HPDE6-E6E7 (cell line): ENCODE measurements around the gene STAP2.
"Not testable (repeated sequence)": the region's sequence is repeated elsewhere in the genome, so short reads cannot be mapped to it uniquely, and the experiment has no call there.

Source experiments
- DNase-seq: peaks from one replicate; pipeline ENCODE4 v3.0.0; 2011; ENCODE audit warnings: missing footprints; ENCODE audit errors: extremely low spot score

Gene STAP2

GRCh38 chr19:4357921-4358326 is 19.3 kb upstream of the STAP2 start:
- DNase-seq = no peak

DNA sequence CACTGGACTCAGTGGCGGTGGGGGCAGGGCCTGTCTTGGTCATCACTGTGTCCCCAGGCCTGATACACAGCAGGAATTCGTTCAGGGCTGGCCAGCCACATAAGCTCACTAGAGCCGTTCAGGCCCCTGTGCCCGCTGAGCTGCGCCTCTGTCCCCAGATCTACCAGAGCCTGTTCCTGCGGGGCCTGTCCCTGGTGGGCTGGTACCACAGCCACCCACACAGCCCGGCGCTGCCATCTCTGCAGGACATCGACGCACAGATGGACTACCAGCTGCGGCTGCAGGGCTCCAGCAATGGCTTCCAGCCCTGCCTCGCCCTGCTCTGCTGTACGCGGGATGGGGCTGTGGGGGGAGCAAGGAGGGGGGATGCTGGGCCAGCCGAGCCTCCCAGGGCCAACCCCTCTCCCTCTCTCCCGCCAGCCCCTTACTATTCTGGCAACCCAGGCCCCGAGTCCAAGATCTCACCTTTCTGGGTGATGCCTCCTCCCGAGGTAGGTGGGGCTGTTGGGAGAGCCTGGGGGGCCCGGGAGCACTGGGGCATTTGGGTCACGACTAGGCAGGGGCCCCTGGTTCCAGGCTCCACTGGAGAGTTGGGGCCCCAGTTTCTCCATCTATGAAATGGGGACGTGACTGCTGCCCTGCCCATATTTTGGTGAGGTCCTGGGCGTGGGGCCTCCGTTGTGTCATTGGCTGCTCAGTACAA is 18.6 kb upstream of the STAP2 start:
- DNase-seq = no peak

DNA sequence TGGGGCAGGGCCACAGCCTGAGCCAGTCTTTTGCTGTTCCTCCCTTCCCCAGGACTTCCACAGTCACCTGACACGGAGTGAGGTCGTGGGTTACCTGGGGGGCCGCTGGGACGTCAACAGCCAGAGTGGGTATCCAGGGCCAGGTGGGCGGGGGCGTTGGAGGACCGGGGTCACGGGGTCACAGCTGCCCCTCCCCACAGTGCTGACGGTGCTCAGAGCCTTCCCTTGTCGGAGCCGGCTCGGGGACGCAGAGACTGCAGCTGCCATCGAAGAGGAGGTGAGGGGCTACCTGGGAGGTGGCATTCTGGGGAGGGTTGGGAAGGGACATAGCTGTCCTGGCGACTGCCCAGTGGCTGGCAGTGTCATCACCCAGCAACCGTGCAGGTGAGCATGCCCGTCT is 16.3 kb upstream of the STAP2 start:
- DNase-seq = no peak

DNA sequence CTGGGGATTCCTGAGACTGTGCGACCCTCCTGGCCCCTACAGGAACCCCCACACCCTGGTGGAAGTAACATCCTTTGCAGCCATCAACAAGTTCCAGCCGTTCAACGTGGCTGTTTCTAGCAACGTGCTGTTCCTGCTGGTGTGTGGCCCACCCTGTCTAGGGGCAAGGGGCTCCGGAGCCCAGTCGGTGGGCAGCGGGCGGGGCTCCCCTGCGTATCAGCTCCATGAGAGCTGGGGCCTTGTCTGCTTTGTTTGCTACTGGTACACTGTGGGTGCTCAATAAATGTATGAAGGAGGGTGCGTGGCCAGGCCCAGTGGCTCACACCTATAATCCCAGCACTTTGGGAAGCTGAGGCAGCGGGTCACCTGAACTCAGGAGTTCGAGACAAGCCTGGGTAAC is 15.7 kb upstream of the STAP2 start:
- no peak for DNase-seq

- DNase-seq = no peak
Observed at GRCh38 chr19:4352701-4353121, 14.1 kb upstream of the STAP2 start.

DNA sequence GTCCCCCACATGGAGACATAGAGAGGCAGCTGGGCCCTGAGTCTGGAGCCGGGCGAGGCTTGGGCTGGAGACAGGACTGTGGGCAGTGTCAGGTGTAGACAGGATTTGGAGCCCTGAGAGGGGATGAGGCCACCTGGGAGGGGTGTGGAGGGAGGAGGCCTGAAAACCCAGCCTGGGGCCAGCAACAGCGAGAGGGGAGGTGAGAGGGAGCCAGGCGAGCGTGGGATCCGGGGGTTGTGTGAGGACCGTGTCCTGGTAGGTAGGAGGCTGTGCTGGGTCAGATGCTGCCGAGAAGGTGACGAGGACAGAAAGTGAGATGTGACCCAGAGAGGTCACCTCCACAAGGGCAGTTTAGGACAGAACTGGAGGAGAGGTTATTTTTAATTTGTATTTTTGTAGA is 12.1 kb upstream of the STAP2 start:
- no peak for DNase-seq

DNA sequence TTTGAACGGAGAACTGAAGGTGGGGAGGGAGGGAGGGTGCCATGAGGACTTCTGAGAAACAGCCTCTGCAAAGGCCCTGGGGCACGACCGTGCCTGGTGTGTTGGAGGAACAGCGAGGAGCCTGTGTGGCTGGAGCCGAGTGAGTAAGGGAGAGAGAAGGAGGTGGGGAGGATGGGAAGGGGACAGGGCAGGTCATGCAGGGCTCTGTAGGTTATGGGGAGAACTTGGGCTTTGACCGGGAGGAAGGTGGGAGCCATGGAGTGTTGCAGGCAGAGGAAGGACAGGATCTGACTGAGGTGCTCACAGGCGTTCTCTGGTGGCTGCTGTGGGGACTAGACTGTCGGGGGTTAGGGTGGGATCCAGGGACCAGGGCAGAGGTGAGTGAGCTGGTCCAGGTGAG is 11.5 kb upstream of the STAP2 start:
- DNase-seq = no peak

DNA sequence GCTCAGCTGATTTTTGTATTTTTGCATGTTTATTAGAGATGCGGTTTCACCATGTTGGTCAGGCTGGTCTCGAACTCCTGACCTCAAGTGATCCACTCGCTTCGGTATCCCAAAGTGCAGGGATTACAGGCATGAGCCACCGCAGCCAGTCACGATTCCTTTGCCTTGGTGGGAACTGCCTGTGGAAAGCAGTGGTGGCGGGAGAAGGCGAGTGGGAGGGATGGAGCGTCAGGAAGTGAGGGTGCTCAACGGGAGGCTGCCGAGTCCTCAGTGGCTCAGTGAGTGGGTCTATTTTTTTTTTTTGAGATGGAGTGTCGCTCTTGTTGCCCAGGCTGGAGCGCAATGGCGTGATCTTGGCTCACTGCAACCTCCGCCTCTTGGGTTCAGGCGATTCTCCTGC is 10.6 kb upstream of the STAP2 start:
- not testable (repeated sequence) for DNase-seq

- no peak for DNase-seq
Observed at GRCh38 chr19:4347521-4347920, 8.9 kb upstream of the STAP2 start.

GRCh38 chr19:4346020-4346383 is 7.4 kb upstream of the STAP2 start:
- no peak for DNase-seq

- DNase-seq = no peak
Observed at GRCh38 chr19:4345342-4346019, 6.9 kb upstream of the STAP2 start.

- DNase-seq = peak; percentile 73
Observed at GRCh38 chr19:4343370-4344307, 5.0 kb upstream of the STAP2 start, which contains the start of gene MPND. Gene MPND, plus strand, starts transcription at chr19:4343562. Its CDS starts 32 bp downstream, at chr19:4343594.

GRCh38 chr19:4342615-4343369 is 4.2 kb upstream of the STAP2 start:
- DNase-seq = peak; percentile 95

- no peak for DNase-seq
Observed at GRCh38 chr19:4342314-4342614, 3.6 kb upstream of the STAP2 start.

- DNase-seq = no peak
Observed at GRCh38 chr19:4337906-4338440, 654 bp downstream of the STAP2 start.

DNA sequence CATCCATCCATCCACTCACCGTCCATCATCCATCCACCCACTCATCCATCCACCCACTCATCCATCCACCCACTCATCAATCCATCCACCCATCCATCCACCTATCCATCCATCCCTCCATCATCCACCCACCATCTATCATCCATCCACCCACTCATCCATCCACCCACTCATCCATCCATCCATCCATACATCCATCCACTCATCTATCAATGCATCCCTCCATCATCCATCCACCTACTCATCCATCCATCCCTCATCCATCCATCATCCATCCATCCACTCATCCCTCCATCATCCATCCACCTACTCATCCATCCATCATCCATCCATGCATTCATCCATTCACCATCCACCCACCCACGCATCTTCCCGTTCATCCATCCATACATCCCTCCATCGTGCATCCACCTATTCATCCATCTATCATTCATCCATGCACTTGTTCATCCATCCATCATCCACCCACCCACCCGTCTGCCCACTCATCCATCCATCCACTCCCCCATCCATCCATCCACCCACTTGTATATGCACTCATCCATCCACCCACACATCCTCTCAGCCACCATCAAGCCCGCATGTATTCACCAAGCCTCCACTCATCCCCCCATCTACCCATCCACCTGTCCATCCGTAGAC is 3.6 kb downstream of the STAP2 start:
- DNase-seq = no peak

GRCh38 chr19:4329858-4330257 is 8.8 kb downstream of the STAP2 start:
- no peak for DNase-seq

- not testable (repeated sequence) for DNase-seq
Observed at GRCh38 chr19:4328991-4329681, 9.5 kb downstream of the STAP2 start.

- DNase-seq = no peak
Observed at GRCh38 chr19:4328243-4328990, 10.2 kb downstream of the STAP2 start.

- DNase-seq = no peak
Observed at GRCh38 chr19:4327877-4328242, 10.8 kb downstream of the STAP2 start.
